ENCODE results near the gene KANTR. TPM values are rescaled to one million over a fixed set of nuclear protein-coding genes. Genes with fewer than 3 reads are reported as not detected.

Gene KANTR, protein sequence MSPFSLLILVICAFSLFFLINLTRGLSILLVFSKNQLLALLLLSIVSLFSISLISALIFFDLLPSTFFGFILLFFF
- total RNA-seq (2014; rRNA removed; shearing (Covaris generic)), result 4.4 and 6.0 TPM in 2 replicates

DNA sequence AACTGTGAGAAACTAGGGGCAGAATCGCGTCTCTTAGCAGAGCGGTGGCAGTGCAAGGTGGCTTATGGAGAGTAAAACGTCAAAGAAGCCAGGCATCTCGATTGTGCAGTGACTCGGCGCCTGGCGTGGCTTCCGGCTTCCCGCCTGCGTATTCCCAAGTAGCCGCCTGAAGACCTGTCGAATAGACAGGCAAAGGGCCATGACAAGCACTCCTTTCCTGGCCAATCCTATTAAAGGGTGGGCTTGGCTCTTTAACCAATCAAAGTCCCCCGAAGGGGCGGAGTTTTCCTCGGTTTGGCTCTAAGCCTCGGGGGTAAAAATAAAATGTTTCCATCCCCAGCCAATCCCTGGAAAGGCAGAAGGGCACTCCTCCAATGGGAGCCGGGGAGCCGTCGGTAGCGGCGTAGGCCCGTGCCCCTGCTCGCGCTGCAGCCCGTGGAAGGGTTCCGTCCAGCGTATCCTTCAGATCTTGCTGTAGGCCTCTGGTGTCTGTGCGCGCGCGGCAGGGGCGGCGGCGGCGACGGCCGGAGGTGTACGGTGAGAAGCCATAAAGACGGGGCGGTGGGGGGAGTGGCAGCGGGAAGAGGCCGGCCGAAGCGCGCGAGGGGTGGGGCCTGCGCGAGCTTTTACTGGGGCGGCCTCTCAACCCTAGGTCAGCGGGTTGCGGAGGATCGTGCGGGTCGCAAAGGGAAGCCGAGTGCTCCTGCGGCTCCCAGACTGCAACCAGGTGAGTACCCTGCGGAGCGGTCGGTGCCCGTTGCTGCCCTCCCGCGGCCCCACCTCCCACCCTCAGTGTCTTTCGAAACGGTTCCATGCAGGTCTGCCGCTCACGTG, at the start of gene KANTR:
Gene KANTR, plus strand, starts transcription at position 395 of the 834 bp plus-strand sequence. CDS start 30,131 bp downstream, outside the sequence.
- DNase-seq (ENCODE audit: low spot score), result peak; percentile 94

DNA sequence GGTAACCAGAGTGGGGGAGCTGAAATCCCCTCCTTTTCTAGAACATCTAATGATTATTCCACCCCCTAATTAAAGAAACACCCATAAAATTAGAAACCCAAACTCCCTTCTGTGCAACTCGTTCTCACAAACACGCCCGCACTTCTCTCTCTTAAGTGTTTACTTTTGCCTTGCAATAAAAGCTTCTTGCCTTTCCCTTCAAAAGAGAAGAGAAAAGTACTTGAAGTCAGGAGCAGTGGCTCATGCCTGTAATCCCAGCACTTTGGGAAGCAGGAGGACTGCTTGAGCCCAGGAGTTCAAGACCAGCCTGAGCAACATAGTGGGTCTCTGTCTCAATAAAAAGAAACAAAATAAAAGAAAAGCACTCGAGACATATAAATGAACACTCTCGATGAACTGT, 48.9 kb upstream of the KANTR start:
- no peak for DNase-seq (ENCODE audit: low spot score)

DNA sequence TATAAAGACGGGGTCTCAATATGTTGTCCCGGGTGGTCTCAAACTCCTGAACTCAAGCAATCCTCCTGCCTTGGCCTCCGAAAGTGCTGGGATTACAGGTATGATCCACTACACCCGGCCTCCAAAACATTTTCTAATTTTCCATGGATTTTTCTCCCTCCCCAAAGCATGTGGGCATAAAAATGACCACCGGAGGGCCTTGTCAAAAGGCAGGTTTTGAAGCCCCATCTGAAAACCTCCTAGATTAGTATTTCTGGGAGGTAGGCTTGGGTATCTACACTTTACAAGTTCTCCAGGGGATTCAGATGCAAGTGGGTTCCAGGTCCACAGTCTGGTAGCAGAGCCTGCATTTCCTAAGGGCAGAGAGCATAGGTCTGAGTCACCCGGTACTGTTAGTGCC, 46.7 kb upstream of the KANTR start:
- DNase-seq (ENCODE audit: low spot score), result no peak

DNA sequence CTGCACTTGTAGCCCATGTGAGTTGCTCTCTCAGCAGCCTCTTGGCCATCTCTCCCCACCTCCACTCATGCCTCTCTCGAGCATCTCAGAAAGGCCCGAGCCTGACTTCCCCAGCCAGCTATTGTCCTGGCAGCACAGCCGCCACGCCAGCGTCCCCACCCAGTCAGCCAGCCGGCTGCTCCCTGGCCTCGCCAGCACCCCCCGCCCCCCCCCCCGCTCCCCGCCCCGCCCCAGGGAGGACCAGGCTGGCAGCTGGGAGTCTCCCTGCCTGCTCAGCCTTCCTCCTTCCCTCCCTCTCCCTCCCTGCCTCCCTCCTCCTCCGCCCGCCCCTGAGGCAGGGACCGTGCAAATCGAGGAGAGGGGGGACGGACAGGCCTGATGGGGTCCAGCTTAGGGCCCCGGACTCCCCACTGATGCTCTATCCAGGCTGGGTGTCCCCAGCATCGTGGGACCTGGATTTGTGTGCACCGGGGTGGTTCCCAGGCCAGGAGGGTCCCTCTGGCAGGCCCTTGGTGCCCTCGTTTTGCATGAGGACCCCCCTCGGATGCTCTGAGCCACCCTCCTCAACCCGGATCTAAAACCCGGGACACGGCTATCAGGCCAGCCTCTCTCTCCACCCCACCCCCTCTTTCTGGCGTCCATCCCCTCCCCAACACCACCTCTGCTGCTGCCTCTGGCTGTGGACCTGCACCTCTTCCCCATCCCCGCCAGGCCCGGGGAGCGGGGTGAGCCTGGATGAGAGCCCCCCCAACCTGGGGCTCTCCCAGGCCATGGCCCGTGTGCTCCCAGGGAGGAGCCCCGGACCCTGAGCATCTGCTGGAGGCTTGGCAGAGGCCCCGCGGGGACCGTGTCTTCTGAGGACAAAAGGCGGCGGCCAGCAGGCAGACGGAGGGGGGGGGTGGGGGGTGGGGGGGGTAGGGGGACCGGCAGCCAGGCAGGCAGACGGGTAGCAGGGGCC, 45.5 kb upstream of the KANTR start, which contains the start of gene GPR173:
Gene GPR173, plus strand, starts transcription at position 621 of the 958 bp plus-strand sequence. CDS start 27,833 bp downstream, outside the sequence.
- peak; percentile 37 for DNase-seq (ENCODE audit: low spot score)

DNA sequence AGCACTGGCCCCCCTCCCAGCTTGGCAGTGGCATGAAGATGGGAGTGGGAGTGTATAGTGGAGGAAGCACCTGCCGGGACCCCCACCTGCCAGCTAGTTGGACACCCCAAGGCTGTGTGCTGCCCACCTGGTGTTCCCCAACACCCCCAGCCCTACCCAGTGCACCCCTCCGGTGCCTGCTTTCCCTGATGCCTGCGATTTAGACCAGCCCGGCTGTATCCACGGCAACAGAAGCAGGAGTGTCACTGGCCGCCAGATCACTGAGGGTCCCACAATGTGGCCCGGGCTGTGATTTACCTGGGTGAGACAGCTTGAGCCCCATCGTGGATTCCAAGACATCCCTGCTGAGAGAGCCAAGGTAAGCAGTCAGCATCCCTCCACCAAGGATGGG, 44.8 kb upstream of the KANTR start:
- DNase-seq (ENCODE audit: low spot score), result no peak

GRCh38 chrX:53050841-53051240, 43.1 kb upstream of the KANTR start:
- no peak for DNase-seq (ENCODE audit: low spot score)

DNA sequence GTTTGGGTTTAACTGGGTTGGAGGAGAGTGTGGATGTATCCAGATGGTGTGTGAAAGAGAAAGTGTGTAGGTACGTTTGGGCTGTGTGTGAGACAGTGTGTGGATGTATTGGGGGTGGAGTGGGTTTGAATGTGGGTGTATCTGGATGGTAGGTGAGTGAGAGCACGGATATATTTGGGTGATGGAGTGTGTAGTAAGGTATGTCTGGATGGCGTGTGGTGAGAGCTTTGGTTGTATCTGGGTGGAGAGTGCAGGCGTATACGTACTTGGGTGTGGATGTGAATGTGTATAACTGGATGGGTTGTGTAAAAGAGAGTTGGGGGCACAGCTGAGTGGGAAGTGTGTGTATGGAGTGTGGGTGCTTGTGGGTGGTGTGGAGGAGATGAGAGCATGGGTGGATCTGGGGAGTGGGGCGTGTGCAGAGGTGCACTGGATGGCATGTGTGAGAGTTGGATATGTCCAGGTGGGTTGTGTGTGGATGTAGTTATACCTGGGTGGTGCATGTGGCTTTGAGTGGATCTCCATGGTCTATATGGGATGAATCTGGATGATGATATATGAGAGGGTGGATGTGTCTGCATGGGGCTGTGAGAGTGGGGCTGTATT, 38.6 kb upstream of the KANTR start:
- no peak for DNase-seq (ENCODE audit: low spot score)

DNA sequence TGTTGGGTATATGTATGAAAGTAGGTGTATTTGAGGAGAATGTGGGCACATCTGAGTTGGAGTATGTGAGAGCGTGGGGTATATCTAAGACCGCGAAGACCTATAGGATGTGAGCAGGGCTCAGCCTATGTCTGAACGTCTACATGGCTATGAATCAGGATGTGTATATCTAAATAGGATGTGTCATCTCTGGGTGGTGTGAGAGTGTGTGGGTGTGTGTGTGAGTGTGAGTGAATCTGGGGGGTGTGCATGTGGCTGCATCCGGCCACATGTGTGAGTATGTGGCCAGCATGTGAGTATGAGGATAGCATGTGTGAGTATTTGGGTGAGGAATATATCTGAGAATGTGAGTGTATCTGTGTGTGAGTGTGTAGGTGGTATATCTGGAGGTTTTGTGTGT, 37.6 kb upstream of the KANTR start:
- DNase-seq (ENCODE audit: low spot score), result no peak

- DNase-seq (ENCODE audit: low spot score), result peak; percentile 22
Observed at GRCh38 chrX:53065104-53065503, 28.8 kb upstream of the KANTR start.

DNA sequence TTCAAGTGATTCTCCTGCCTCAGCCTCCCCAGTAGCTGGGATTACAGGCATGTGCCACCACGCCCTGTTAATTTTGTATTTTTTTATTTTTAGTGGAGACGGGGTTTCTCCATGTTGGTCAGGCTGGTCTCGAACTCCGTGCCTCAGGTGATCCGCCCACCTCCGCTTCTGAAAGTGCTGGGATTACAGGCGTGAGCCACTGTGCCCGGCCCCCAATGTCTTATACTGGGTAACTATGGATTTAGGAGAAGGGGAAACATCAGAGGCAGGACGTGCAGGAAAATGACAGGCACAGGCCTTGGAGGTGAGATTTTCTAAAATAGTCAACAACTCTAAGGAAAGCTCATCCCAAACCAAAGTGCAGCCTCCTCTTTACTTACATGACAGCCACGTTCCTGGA, 22.9 kb upstream of the KANTR start:
- no peak for DNase-seq (ENCODE audit: low spot score)

GRCh38 chrX:53071604-53072417, 22.1 kb upstream of the KANTR start:
- DNase-seq (ENCODE audit: low spot score), result peak; percentile 41

DNA sequence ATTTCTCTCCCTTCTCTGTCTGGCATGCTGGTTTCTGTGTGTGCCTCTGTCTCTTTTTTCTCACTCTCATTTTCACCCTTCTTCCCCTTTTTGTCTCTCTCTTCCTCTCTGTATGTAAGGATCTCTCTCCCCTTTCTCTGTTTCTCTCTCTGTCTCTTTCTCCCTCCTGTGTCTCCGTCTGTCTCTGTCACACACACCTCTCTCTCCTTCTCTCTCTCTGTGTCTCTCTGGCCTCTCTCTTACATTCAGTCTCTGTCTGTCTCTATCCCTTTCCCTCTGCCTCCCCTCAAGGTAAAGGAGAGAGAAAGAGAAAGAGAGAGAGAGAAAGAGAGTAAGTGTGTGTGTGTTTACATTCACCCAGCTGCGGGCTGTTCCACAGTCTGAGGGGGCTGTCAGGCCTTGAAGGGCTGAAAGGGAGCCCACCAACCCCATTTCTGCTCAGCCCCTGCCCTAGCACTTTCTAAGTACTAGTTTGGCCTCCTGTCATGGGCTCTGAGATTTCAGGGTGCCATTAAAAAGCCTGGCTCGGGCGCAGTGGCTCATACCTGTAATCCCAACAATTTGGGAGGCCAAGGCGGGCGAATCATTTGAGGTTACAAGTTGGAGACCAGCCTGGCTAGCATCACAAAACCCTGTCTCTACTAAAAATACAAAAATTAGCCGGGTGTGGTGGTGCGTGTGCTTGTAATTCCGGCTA, 21.4 kb upstream of the KANTR start:
- DNase-seq (ENCODE audit: low spot score), result no peak

DNA sequence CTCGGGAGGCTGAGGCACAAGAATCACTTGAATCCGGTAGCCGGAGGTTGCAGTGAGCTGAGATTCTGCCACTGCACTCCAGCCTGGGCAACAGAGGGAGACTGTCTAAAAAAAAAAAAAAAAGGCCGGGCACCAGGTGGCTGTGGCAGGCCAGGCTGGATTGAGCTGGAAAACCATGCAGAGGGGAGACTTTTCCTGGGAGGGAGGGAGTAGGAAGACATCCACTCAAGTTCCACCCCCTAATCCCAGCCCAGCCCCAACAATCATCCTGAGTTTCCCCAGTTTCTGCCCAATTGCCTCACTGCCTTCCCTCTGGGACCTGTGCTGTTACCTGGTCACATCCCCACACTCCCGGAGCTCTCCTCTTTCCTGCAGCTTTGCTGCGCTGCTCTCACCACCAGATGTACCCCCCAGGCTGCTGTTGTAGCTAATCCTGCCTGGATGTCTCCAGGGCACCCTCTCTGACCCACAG, 20.8 kb upstream of the KANTR start:
- no peak for DNase-seq (ENCODE audit: low spot score)

GRCh38 chrX:53075011-53075410, 18.9 kb upstream of the KANTR start:
- peak; percentile 10 for DNase-seq (ENCODE audit: low spot score)

GRCh38 chrX:53076671-53077070, 17.3 kb upstream of the KANTR start:
- no peak for DNase-seq (ENCODE audit: low spot score)

- DNase-seq (ENCODE audit: low spot score), result no peak
Observed at GRCh38 chrX:53077207-53078197, 16.4 kb upstream of the KANTR start.

DNA sequence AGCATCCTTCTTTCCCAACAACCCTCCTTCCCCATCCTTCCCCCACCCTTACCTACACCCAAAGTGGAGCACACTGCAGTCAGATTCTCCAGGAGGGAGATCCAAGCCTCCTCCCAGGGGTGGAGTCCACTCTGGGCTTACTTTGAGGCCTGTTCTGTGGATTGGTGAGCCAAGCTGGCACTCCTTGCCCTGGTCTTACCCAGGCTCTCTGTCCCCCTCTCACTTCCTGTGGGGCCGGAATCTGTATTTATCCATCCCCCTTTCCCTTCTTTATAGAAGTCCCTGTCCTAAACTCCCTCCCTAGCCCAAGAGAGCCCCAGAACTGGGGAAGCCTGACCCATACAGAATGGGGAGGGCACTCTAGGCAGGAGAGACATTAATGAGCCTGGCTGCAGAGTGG, 15.0 kb upstream of the KANTR start:
- no peak for DNase-seq (ENCODE audit: low spot score)

- no peak for DNase-seq (ENCODE audit: low spot score)
Observed at GRCh38 chrX:53080628-53081580, 13.0 kb upstream of the KANTR start.

All from A172 (cell line).